Spleen (tissue), 11 donors: ENCODE data around the gene P2RX1. TPM values are rescaled to one million over a fixed set of nuclear protein-coding genes. Genes with fewer than 3 reads are reported as not detected.
"Not testable (repeated sequence)": the region's sequence is repeated elsewhere in the genome, so short reads cannot be mapped to it uniquely, and the experiment has no call there.

Experiments used
- DNase-seq: peaks from one replicate; pipeline ENCODE4 v3.0.0-alpha.2; 2020
- H3K27ac ChIP-seq, 8 donors: fragments of 200-600 bp; sonication (generic) in 7 of 8; 1 replicate in 4 of 8; 2 replicates in 4 of 8; pipeline versions ENCODE4 v1.5.0 to v1.8.0; 2016 to 2021; ENCODE audit warnings: inconsistent platforms in 4 of 8, mild to moderate bottlenecking in 4 of 8, moderate library complexity in 1 of 8
- H3K27me3 ChIP-seq, 7 donors: fragments of 200-600 bp; sonication (generic) in 6 of 7; replicated peaks in 1 of 7; 1 replicate in 4 of 7; 2 replicates in 3 of 7; pipeline versions ENCODE4 v1.5.0 to v1.8.0; 2016 to 2021; ENCODE audit warnings: inconsistent platforms in 3 of 7, mild to moderate bottlenecking in 1 of 7
- H3K36me3 ChIP-seq, 6 donors: fragments of 200-600 bp; sonication (generic) in 5 of 6; 1 replicate in 4 of 6; 2 replicates in 2 of 6; pipeline versions ENCODE4 v1.5.0 to v1.8.0; 2016 to 2021; ENCODE audit warnings: inconsistent platforms in 2 of 6
- H3K4me1 ChIP-seq, 6 donors: fragments of 200-600 bp; sonication (generic) in 5 of 6; 1 replicate in 3 of 6; 2 replicates in 3 of 6; pipeline versions ENCODE4 v1.5.0 to v1.8.0; 2016 to 2021; ENCODE audit warnings: inconsistent platforms in 3 of 6
- H3K4me3 ChIP-seq, 8 donors: fragments of 200-600 bp; sonication (generic) in 7 of 8; 1 replicate in 4 of 8; 2 replicates in 4 of 8; pipeline versions ENCODE4 v1.5.0 to v1.8.0; 2016 to 2021; ENCODE audit warnings: inconsistent platforms in 4 of 8, mild to moderate bottlenecking in 4 of 8, moderate library complexity in 2 of 8
- H3K9me3 ChIP-seq, 8 donors: fragments of 200-600 bp; sonication (generic) in 7 of 8; 1 replicate in 4 of 8; 2 replicates in 4 of 8; pipeline versions ENCODE4 v1.5.0 to v1.8.0; 2016 to 2021; ENCODE audit warnings: inconsistent platforms in 4 of 8
- CTCF ChIP-seq, 11 experiments: fragments of 200-600 bp in 7 of 11; fragments of 450-650 bp in 4 of 11; sonication (generic) in 4 of 11; IDR thresholded peaks in 8 of 11; conservative IDR thresholded peaks in 3 of 11; 1 replicate in 7 of 11; 2 replicates in 4 of 11; pipeline versions ENCODE4 v1.4.0 to v1.8.0; 2016 to 2021; ENCODE audit warnings: antibody characterized with exemption in 11 of 11, inconsistent platforms in 4 of 11, mild to moderate bottlenecking in 1 of 11
- POLR2A ChIP-seq, 3 donors: fragments of 450-650 bp; IDR thresholded peaks; one replicate each; pipeline ENCODE4 v1.5.1; 2017; ENCODE audit warnings: antibody characterized with exemption in 3 of 3, mild to moderate bottlenecking in 1 of 3
- POLR2AphosphoS5 ChIP-seq, 3 donors: sonication (generic); formaldehyde crosslinking; IDR thresholded peaks; one replicate each; pipeline ENCODE4 v1.5.1; 2017; ENCODE audit warnings: antibody characterized with exemption in 3 of 3
- WGBS, 5 donors: extraction: QIAGEN DNeasy Blood & Tissue Kit in 3 of 5; methylation state at CpG; one replicate each; pipeline versions ENCODE4 v1.1.5 to v1.1.7; 2013 to 2018; 5-methylcytosine and 5-hydroxymethylcytosine counted together
- intact Hi-C: fragments of 100-400 bp; cut with DNase I; formaldehyde crosslinking; loops from one replicate; pipeline ENCODE4 v1.15.0; 2023; ENCODE audit warnings: low total_unique reads
- polyA plus RNA-seq, 3 donors: library from polyadenylated mRNA; stranded (reverse); fragments of 200-250 nt; gene quantifications; one replicate each; pipeline ENCODE4 v1.2.1, GENCODE V29; 2013
- total RNA-seq, 7 donors: library from RNA; depleted of rRNA in 3 of 7; stranded (reverse); fragments of >200 nt in 3 of 7; fragmentation: NEBNext Ultra II Directional in 4 of 7; extraction: Animal tissue kit (Norgen Biotek cat#: 25700) in 4 of 7; gene quantifications; one replicate each; pipeline versions ENCODE4 v1.1.0 to v1.2.1, GENCODE V29; 2016 to 2021
- donor health status: healthy with polysubstance abuse.
- donor health status: DM: no; HTN: no; CAD: no; lungs with moderate emphysema.
- donor health status: DM: no; HTN: no; CAD: no.
- donor health status: Bipolar disorder and iron deficiency.
- donor health status: healthy.
- donor health status: DM: no; HTN: no; CAD: no.
- donor health status: DM: yes; HTN: yes; CAD: no.

The P2RX1 gene
- total and polyA plus RNA-seq, 10 donors: 9.2 to 46.3 (median 21.7) TPM

GRCh38 chr17:3951420-3951819 is 35.2 kb upstream of the P2RX1 start:
- TF ChIP-seq POLR2A (IDR thresholded peaks at IDR 0.05): no peak
- TF ChIP-seq POLR2AphosphoS5 (IDR thresholded peaks at IDR 0.05): peak in 2 of 3 donors; percentile 6 to 29
- no peak for DNase-seq

GRCh38 chr17:3951003-3951402 is 34.7 kb upstream of the P2RX1 start:
- Histone ChIP-seq H3K36me3 (peaks cover 0 to 100% (median 62%) of the 10 kb centered on the region in 6 donors), H3K27me3 (no peaks in the 10 kb centered on the region), H3K9me3 (no peaks in the 10 kb centered on the region), H3K27ac (no peak overlapping the region), H3K4me1 (peaks cover 0 to 31% (median 14%) of the 10 kb centered on the region in 6 donors), H3K4me3 (no peak overlapping the region)
- WGBS, 5 donors: 93 to 96% (median 95%) methylated on average over 17 of the region's 17 CpGs
- TF ChIP-seq POLR2A (IDR thresholded peaks at IDR 0.05): no peak
- no peak for TF ChIP-seq POLR2AphosphoS5 (IDR thresholded peaks at IDR 0.05)
- TF ChIP-seq CTCF (IDR thresholded peaks at IDR 0.05 in 8 of 11, conservative IDR thresholded peaks at IDR 0.05 in 3 of 11): no peak
- intact Hi-C loops: no loop called here
- DNase-seq: no peak

More at GRCh38 chr17:3951420-3951819, 35.2 kb upstream of the P2RX1 start:
- H3K4me3 ChIP-seq: no peak overlapping the region
- no peak overlapping the region for H3K27ac ChIP-seq
- H3K27me3 ChIP-seq: no peaks in the 10 kb centered on the region
- H3K36me3 ChIP-seq: peaks cover 0 to 100% (median 57%) of the 10 kb centered on the region in 6 donors
- no peaks in the 10 kb centered on the region for H3K9me3 ChIP-seq
- peaks cover 0 to 35% (median 15%) of the 10 kb centered on the region in 6 donors for H3K4me1 ChIP-seq
- 86 to 94% (median 92%) methylated on average over 7 to 16 of the region's 16 CpGs for WGBS, 5 donors
- intact Hi-C loops: no loop called here

GRCh38 chr17:3950584-3950983 is 34.3 kb upstream of the P2RX1 start:
- Histone ChIP-seq H3K4me3 (no peak overlapping the region), H3K9me3 (no peaks in the 10 kb centered on the region), H3K27ac (no peak overlapping the region), H3K27me3 (no peaks in the 10 kb centered on the region), H3K36me3 (peaks cover 0 to 100% (median 66%) of the 10 kb centered on the region in 6 donors), H3K4me1 (peaks cover 0 to 27% (median 11%) of the 10 kb centered on the region in 6 donors)
- no peak for DNase-seq
- WGBS, 5 donors: 91 to 96% (median 94%) methylated on average over 4 to 12 of the region's 12 CpGs
- TF ChIP-seq CTCF (IDR thresholded peaks at IDR 0.05 in 8 of 11, conservative IDR thresholded peaks at IDR 0.05 in 3 of 11): no peak
- no peak for TF ChIP-seq POLR2A (IDR thresholded peaks at IDR 0.05)
- TF ChIP-seq POLR2AphosphoS5 (IDR thresholded peaks at IDR 0.05): peak in 1 of 3 donors; percentile 8
- intact Hi-C loops: no loop called here

- Histone ChIP-seq H3K27me3 (no peaks in the 10 kb centered on the region), H3K9me3 (no peaks in the 10 kb centered on the region), H3K4me1 (peaks cover 0 to 17% (median under 1%) of the 10 kb centered on the region in 6 donors), H3K4me3 (no peak overlapping the region), H3K36me3 (peaks cover 0 to 100% (median 77%) of the 10 kb centered on the region in 6 donors), H3K27ac (no peak overlapping the region)
- no peak for TF ChIP-seq CTCF (IDR thresholded peaks at IDR 0.05 in 8 of 11, conservative IDR thresholded peaks at IDR 0.05 in 3 of 11)
- TF ChIP-seq POLR2A (IDR thresholded peaks at IDR 0.05): no peak
- TF ChIP-seq POLR2AphosphoS5 (IDR thresholded peaks at IDR 0.05): no peak
- WGBS, 5 donors: 57 to 91% (median 85%) methylated on average over 3 of the region's 3 CpGs
- no peak for DNase-seq
- intact Hi-C loops: no loop called here
Observed at GRCh38 chr17:3949418-3949817, 33.2 kb upstream of the P2RX1 start.

- WGBS, 5 donors: 94 to 98% (median 95%) methylated on average over 3 of the region's 3 CpGs
- Histone ChIP-seq H3K4me1 (peaks cover 0 to 17% (median 2%) of the 10 kb centered on the region in 6 donors), H3K36me3 (peaks cover 0 to 100% (median 85%) of the 10 kb centered on the region in 6 donors)
- H3K9me3 ChIP-seq, H3K27me3 ChIP-seq, H3K27ac ChIP-seq, H3K4me3 ChIP-seq, intact Hi-C loops, DNase-seq: not testable (repeated sequence)
Observed at GRCh38 chr17:3948551-3948950, 32.3 kb upstream of the P2RX1 start.
